GM13976 (cell line): ENCODE results near the gene GRK1.

Experiments
- DNase-seq: peaks from one replicate; pipeline ENCODE4 v3.0.0; 2012; ENCODE audit warnings: low spot score
- in situ Hi-C: fragments of 300-500 bp; cut with MboI; formaldehyde crosslinking; loops from one replicate; pipeline ENCODE4 v1.12.0; 2022; ENCODE audit warnings: low sequenced_read_pairs, mixed read lengths, inconsistent platforms; ENCODE audit not compliant: unreplicated experiment
- TF ChIP-seq, protein P1 (sequence below): IDR thresholded peaks from 2 replicates; pipeline ENCODE4 v1.5.1; 2012; ENCODE audit warnings: borderline replicate concordance, mild to moderate bottlenecking; ENCODE audit not compliant: insufficient read depth; ENCODE audit errors: extremely low read depth, missing control alignments, control extremely low read depth

GRK1 gene

DNA sequence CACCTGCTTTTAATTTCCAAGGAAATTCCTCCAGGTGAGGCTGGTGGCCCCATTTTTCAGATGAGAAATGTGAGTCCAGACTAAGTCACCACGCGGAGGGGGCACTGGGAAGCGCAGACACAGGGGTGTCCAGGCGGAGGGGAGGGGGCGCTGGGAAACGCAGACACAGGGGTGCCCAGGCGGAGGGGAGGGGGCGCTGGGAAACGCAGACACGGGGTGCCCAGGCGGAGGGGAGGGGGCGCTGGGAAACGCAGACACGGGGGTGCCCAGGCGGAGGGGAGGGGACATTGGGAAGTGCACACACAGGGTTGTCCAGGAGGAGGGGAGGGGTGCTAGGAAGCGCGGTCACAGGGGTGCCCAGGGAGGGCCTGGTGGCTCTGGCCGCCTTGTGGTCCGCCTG is 3.5 kb downstream of the GRK1 start:
- no peak for DNase-seq
- in situ Hi-C loops = no loop called here
- TF ChIP-seq, protein P1, sequence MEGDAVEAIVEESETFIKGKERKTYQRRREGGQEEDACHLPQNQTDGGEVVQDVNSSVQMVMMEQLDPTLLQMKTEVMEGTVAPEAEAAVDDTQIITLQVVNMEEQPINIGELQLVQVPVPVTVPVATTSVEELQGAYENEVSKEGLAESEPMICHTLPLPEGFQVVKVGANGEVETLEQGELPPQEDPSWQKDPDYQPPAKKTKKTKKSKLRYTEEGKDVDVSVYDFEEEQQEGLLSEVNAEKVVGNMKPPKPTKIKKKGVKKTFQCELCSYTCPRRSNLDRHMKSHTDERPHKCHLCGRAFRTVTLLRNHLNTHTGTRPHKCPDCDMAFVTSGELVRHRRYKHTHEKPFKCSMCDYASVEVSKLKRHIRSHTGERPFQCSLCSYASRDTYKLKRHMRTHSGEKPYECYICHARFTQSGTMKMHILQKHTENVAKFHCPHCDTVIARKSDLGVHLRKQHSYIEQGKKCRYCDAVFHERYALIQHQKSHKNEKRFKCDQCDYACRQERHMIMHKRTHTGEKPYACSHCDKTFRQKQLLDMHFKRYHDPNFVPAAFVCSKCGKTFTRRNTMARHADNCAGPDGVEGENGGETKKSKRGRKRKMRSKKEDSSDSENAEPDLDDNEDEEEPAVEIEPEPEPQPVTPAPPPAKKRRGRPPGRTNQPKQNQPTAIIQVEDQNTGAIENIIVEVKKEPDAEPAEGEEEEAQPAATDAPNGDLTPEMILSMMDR = no peak

DNA sequence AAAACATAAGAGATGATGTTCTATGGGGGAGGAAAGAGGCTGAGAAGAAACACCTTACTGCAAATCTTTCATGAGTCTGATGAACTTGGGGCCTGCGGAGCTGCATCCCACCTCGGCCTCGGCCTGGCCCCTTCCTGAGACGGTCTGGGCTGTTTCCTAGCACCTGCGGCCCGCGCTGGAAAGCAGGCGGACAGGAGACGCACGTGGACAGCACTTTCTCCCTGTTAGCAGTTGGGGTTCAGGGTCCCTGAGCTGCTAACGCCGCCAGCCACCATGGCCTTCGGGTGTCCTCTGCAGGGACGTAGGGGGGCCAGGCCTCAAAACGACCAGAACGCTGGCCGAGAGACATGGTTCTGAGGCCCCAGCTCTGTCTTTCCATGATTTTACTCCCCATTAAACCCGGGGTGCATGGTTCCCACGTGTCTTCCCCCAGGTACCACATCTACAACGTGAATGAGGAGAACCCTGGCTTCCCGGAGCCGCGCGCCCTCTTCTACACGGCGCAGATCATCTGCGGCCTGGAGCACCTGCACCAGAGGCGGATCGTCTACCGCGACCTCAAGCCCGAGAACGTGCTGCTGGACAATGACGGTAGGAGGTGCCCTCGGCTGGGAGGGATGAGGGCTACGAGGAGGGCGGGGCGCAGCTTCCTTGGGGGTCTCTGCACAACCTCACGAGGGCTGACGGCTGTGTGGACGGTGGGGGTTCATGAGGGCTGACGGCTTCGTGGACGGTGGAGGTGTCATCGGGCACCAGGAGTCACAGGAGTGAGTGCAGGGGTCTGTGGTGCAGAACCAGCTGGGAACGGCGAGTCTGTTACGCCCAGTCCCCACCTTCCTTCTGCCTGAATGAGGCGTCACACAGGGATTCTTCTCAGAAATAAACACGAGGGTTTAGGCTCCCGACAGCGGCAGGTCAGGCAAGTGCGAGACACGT is 4.3 kb downstream of the GRK1 start:
- in situ Hi-C loops = no loop called here
- TF ChIP-seq, protein P1 = no peak
- no peak for DNase-seq

DNA sequence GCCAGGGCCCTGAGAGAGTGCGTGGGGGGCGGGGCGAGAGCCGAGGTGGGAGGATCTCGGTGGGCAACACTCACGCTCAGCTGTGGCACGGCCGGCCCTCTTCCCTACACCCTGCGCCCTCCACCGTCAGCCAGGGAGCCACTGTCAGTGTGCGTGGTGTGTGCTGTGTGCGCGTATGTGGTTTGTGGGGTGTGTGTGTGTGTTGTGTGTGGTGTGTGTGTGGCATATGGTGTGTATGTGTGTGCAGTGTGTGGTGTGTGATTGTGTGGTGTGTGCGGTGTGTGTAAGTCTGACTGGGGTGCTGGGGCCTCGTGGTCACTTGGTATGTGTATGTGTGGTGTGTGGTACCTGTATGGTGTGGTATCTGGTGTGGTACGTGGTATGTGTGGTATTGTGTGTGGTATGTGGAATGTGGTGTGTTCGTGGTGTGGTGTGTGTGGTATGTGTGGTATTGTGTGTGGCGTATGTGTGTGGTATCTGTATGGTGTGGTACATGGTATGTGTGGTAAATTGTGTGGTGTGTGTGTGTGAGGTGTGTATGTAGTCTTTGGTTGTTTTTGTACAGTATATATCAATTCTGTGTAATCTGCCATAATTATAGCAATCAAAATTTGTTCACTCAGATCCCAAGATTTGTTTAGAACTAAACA is 5.1 kb downstream of the GRK1 start:
- in situ Hi-C loops = no loop called here
- DNase-seq = no peak
- TF ChIP-seq, protein P1 = no peak

DNA sequence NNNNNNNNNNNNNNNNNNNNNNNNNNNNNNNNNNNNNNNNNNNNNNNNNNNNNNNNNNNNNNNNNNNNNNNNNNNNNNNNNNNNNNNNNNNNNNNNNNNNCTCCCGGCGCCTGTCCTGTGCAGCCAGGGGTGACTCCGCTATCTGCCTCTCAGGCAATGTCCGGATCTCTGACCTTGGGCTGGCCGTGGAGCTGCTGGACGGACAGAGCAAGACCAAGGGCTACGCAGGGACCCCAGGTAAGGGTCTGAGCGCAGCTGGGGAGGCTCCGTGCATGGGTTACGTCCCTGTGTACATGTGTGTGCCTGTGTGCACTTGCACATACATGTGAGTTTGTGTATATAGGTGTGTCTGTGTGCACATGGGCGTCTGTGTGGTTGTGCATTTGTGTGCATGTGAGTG is 55.9 kb downstream of the GRK1 start:
- TF ChIP-seq, protein P1 = no peak
- in situ Hi-C loops = no loop called here
- no peak for DNase-seq

DNA sequence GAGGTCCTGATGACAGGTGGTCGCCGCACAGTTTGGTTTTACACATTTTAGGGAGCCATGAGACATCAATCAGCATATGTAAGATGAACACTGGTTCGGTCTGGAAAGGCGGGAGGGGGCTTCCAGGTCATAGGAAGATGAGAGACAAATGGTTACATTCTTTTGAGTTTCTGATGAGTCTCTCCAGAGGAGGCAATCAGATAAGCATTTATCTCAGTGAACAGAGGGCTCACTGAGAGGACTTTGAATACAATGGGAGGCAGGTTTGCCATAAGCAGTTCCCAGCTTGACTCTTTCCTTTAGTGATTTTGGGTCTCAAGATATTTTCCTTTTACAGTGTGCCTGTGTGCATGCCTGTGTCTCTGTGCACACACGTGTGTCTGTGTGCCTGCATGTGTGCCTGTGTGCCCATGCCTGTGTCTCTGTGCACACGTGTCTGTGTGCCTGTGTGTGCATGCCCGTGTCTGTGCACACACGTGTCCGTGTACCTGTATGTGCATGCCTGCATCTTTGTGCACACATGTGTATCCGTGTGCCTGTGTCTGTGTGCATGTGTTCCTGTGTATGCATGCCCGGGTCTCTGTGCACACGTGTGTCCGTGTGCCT is 56.5 kb downstream of the GRK1 start:
- TF ChIP-seq, protein P1 = no peak
- no peak for DNase-seq
- in situ Hi-C loops = no loop called here

DNA sequence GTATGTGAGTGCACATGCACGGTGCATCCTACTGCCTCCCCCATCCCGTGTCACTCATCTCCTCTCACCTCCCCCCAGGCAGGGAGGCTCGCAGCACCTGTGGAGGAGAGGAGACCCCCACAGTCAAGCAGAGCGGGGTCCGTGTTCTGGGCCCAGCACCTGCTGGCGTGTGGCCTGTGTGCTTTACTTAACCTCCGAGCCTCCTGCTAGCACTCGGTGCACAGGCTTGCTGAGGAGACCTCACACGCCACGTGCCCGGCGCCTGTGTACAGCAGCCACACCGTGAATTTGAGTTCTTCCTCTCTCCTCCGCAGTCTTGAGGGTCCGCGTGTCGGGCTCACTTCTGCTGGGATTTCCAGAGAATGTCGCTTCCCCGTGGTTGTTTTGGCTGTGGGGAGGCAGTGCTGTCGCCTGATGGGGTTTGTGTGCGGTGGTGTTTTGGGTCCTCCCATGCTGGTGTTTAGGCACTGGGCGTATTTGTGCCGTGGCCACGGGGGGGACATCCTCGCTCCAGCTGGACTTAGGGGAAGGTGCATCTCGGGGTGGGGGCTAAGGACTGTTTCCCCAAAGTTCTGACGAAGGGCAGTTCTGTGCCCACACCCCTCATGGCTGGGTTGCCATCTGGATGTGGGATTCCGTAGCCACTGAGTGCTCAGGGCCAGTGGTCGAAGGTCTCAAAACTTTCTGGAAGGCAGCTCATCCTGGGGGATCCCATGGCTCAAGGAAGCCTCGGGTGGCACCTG is 57.2 kb downstream of the GRK1 start:
- in situ Hi-C loops = no loop called here
- TF ChIP-seq, protein P1 = no peak
- no peak for DNase-seq
